Gastrocnemius medialis (tissue), 4 donors: ENCODE measurements around the gene AGAP3. TPM values are rescaled to one million over a fixed set of nuclear protein-coding genes. Genes with fewer than 3 reads are reported as not detected.
A peak's percentile ranks its signal among the peaks of the same experiment; 100 is the strongest.

Experiments used
- ATAC-seq, 2 donors: fragments of 150-250 bp; one replicate each; pipeline ENCODE4 v1.9.1; 2016
- DNase-seq, 2 donors: peaks; one replicate each; pipeline ENCODE4 v3.0.0-alpha.2; 2019
- H3K27ac ChIP-seq, 4 donors: fragments of 200-600 bp; sonication (generic); 1 replicate in 1 of 4; 2 replicates in 3 of 4; pipeline ENCODE4 v1.5.1; 2016 to 2018; ENCODE audit warnings: mild to moderate bottlenecking in 2 of 4, moderate library complexity in 1 of 4
- H3K27me3 ChIP-seq, 3 donors: fragments of 200-600 bp; sonication (generic) in 2 of 3; 1 replicate in 1 of 3; 2 replicates in 2 of 3; pipeline versions ENCODE4 v1.5.1 to v1.6.0; 2016 to 2019; ENCODE audit warnings: mild to moderate bottlenecking in 1 of 3, moderate library complexity in 1 of 3
- H3K36me3 ChIP-seq, 2 donors: fragments of 200-600 bp; sonication (generic) in 1 of 2; one replicate each; pipeline ENCODE4 v1.5.1; 2017 to 2018
- H3K4me1 ChIP-seq, 2 donors: fragments of 200-600 bp; sonication (generic) in 1 of 2; one replicate each; pipeline ENCODE4 v1.5.1; 2016 to 2017; ENCODE audit warnings: mild to moderate bottlenecking in 2 of 2
- H3K4me3 ChIP-seq, 4 donors: fragments of 200-600 bp; sonication (generic) in 3 of 4; 1 replicate in 1 of 4; 2 replicates in 3 of 4; pipeline ENCODE4 v1.5.1; 2016 to 2019; ENCODE audit warnings: mild to moderate bottlenecking in 2 of 4
- H3K9me3 ChIP-seq, 3 donors: fragments of 200-600 bp; sonication (generic) in 2 of 3; 1 replicate in 1 of 3; 2 replicates in 2 of 3; pipeline ENCODE4 v1.5.1; 2016 to 2019
- CTCF ChIP-seq, 5 experiments: fragments of 450-650 bp in 3 of 5; fragments of 200-600 bp in 2 of 5; sonication (generic) in 2 of 5; IDR thresholded peaks in 4 of 5; conservative IDR thresholded peaks in 1 of 5; 1 replicate in 4 of 5; 2 replicates in 1 of 5; pipeline ENCODE4 v1.5.1; 2016 to 2019; ENCODE audit warnings: antibody characterized with exemption in 5 of 5, mild to moderate bottlenecking in 3 of 5, moderate library complexity in 3 of 5
- POLR2A ChIP-seq, 2 donors: fragments of 450-650 bp; IDR thresholded peaks; one replicate each; pipeline ENCODE4 v1.6.1; 2017; ENCODE audit warnings: antibody characterized with exemption in 2 of 2, mild to moderate bottlenecking in 2 of 2, moderate library complexity in 2 of 2
- in situ Hi-C, 4 donors: fragments of 200-750 bp; cut with MboI; loops; one replicate each; pipeline versions ENCODE4 v1.15.0 to v1.8.0; 2017; ENCODE audit warnings: low sequenced_read_pairs in 4 of 4
- intact Hi-C: fragments of 100-400 bp; cut with DNase I; formaldehyde crosslinking; loops from one replicate; pipeline ENCODE4 v1.15.1; 2023; ENCODE audit warnings: low total_unique reads
- total RNA-seq, 4 donors: library from RNA; depleted of rRNA; stranded (reverse); fragments of >200 nt; gene quantifications; one replicate each; pipeline versions ENCODE4 v1.1.0 to v1.2.3, GENCODE V29; 2016

The AGAP3 gene
- total RNA-seq, 4 donors from 2014 or later, result 31.1 to 65.3 (median 36.3) TPM

GRCh38 chr7:151081170-151082101, 4.8 kb upstream of the AGAP3 start:
- no peaks in the 10 kb centered on the region for H3K27me3 ChIP-seq
- H3K36me3 ChIP-seq, result no peaks in the 10 kb centered on the region
- peak overlapping the region; percentile 96 to 99 (median 98) for H3K4me3 ChIP-seq
- intact Hi-C loops, result loop anchor here (5.0 to 10.0 kb wide), 4 partner anchors 106 to 1383 kb away; partner anchors contain the start of genes ASB10 and SMARCD3
- H3K4me1 ChIP-seq, result peaks cover 34 to 50% of the 10 kb centered on the region in 2 donors
- in situ Hi-C loops, result no loop called here
- DNase-seq (no peak), ATAC-seq (no peak)
- H3K9me3 ChIP-seq, result no peaks in the 10 kb centered on the region
- peak overlapping the region; percentile 90 to 99 (median 94) for H3K27ac ChIP-seq
- TF ChIP-seq CTCF (IDR thresholded peaks at IDR 0.05 in 4 of 5, conservative IDR thresholded peaks at IDR 0.05 in 1 of 5), result no peak
- TF ChIP-seq POLR2A (IDR thresholded peaks at IDR 0.05), result peak in 1 of 2 donors; percentile 1

- ATAC-seq (no peak), DNase-seq (no peak)
- TF ChIP-seq POLR2A (IDR thresholded peaks at IDR 0.05), result no peak
- no peak for TF ChIP-seq CTCF (IDR thresholded peaks at IDR 0.05 in 4 of 5, conservative IDR thresholded peaks at IDR 0.05 in 1 of 5)
- intact Hi-C loops (loop anchor here (5.0 to 10.0 kb wide), 4 partner anchors 105 to 1382 kb away; partner anchors contain the start of genes ASB10 and SMARCD3), in situ Hi-C loops (no loop called here)
- H3K9me3 ChIP-seq, result no peaks in the 10 kb centered on the region
- no peaks in the 10 kb centered on the region for H3K27me3 ChIP-seq
- H3K4me3 ChIP-seq, result peak overlapping the region; percentile 96 to 99 (median 98)
- no peaks in the 10 kb centered on the region for H3K36me3 ChIP-seq
- peak overlapping the region; percentile 90 to 99 (median 94) for H3K27ac ChIP-seq
- H3K4me1 ChIP-seq, result peaks cover 34 to 50% of the 10 kb centered on the region in 2 donors
Measured at GRCh38 chr7:151082141-151083070, 3.9 kb upstream of the AGAP3 start.

- peak within 1 kb of the TSS; percentile 90 to 99 (median 94) for H3K27ac ChIP-seq
- DNase-seq, result peak; percentile 66 to 71
- no peaks in the 10 kb centered on the region for H3K36me3 ChIP-seq
- in situ Hi-C loops (no loop called here), intact Hi-C loops (loop anchor here (5.0 to 10.0 kb wide), 4 partner anchors 104 to 1382 kb away; partner anchors contain the start of genes ASB10 and SMARCD3)
- peak within 1 kb of the TSS; percentile 70 to 99 (median 92) for H3K4me3 ChIP-seq
- TF ChIP-seq POLR2A (IDR thresholded peaks at IDR 0.05), result peak; percentile 75 to 84
- TF ChIP-seq CTCF (IDR thresholded peaks at IDR 0.05 in 4 of 5, conservative IDR thresholded peaks at IDR 0.05 in 1 of 5), result no peak
- no peaks in the 10 kb centered on the region for H3K9me3 ChIP-seq
- no peaks in the 10 kb centered on the region for H3K27me3 ChIP-seq
- ATAC-seq, result peak; percentile 27 to 36
- H3K4me1 ChIP-seq, result peaks cover 41 to 54% of the 10 kb centered on the region in 2 donors
Measured at GRCh38 chr7:151083071-151083823, 3.0 kb upstream of the AGAP3 start, which contains the start of gene TMUB1. TSS of gene TMUB1 (minus strand) at chr7:151083493. CDS start at chr7:151082563, 930 bp downstream.

- ATAC-seq (no peak), DNase-seq (no peak)
- intact Hi-C loops, result loop anchor here (5.0 to 10.0 kb wide), 4 partner anchors 104 to 1381 kb away; partner anchors contain the start of genes ASB10 and SMARCD3
- no peaks in the 10 kb centered on the region for H3K36me3 ChIP-seq
- in situ Hi-C loops, result no loop called here
- H3K4me1 ChIP-seq, result peaks cover 41 to 54% of the 10 kb centered on the region in 2 donors
- H3K4me3 ChIP-seq, result peak overlapping the region; percentile 70 to 99 (median 92)
- TF ChIP-seq POLR2A (IDR thresholded peaks at IDR 0.05) (no peak), CTCF (IDR thresholded peaks at IDR 0.05 in 4 of 5, conservative IDR thresholded peaks at IDR 0.05 in 1 of 5) (no peak)
- no peaks in the 10 kb centered on the region for H3K9me3 ChIP-seq
- H3K27me3 ChIP-seq, result no peaks in the 10 kb centered on the region
- H3K27ac ChIP-seq, result peak overlapping the region; percentile 90 to 99 (median 94)
Measured at GRCh38 chr7:151083824-151084160, 2.5 kb upstream of the AGAP3 start.
